Keratinocyte (primary cell): ENCODE data around the gene SPTBN4. TPM values are rescaled to one million over a fixed set of nuclear protein-coding genes. Genes with fewer than 3 reads are reported as not detected.

Experiments
- DNase-seq: peaks from one replicate; pipeline ENCODE4 v3.0.0-alpha.2; 2011; ENCODE audit warnings: low read depth, missing footprints, low spot score
- FAIRE-seq: peaks from 2 replicates; lab custom pipeline; 2011; peaks lifted over from hg19 to GRCh38; lab: Jason Lieb, UNC
- H2AFZ ChIP-seq: 2 replicates; pipeline ENCODE4 v1.6.0; 2012; ENCODE audit warnings: low read length, control low read depth, inconsistent platforms; ENCODE audit not compliant: control insufficient read depth
- H3K27ac ChIP-seq: 2 replicates; pipeline ENCODE4 v1.5.1; 2011; ENCODE audit warnings: low read length; ENCODE audit not compliant: control insufficient read depth, insufficient read depth
- H3K27me3 ChIP-seq: 3 replicates; pipeline ENCODE4 v1.6.0; 2011; ENCODE audit warnings: low read length; ENCODE audit not compliant: control insufficient read depth, insufficient read depth; ENCODE audit errors: extremely low read depth
- H3K36me3 ChIP-seq, 2 experiments: 2 replicates in 1 of 2; 3 replicates in 1 of 2; pipeline ENCODE4 v1.5.1; 2011; ENCODE audit warnings: low read length in 2 of 2, mild to moderate bottlenecking in 1 of 2; ENCODE audit not compliant: control insufficient read depth in 2 of 2, insufficient read depth in 2 of 2; ENCODE audit errors: extremely low read depth in 1 of 2
- H3K4me1 ChIP-seq: 3 replicates; pipeline ENCODE4 v1.5.1; 2011; ENCODE audit warnings: low read length; ENCODE audit not compliant: control insufficient read depth, insufficient read depth; ENCODE audit errors: extremely low read depth
- H3K4me2 ChIP-seq: 3 replicates; pipeline ENCODE4 v1.6.0; 2011; ENCODE audit warnings: low read depth, low read length; ENCODE audit not compliant: control insufficient read depth, insufficient read depth; ENCODE audit errors: extremely low read depth
- H3K4me3 ChIP-seq, 3 experiments: fragments of 200-600 bp in 1 of 3; sonication (generic) in 1 of 3; 2 replicates in 2 of 3; 3 replicates in 1 of 3; pipeline ENCODE4 v1.5.1; 2011 to 2016; ENCODE audit warnings: low read length in 3 of 3, mild to moderate bottlenecking in 3 of 3, control low read depth in 2 of 3, inconsistent platforms in 1 of 3, low read depth in 1 of 3, mixed read lengths in 1 of 3, mixed run types in 1 of 3, moderate library complexity in 1 of 3; ENCODE audit not compliant: control insufficient read depth in 2 of 3, insufficient read depth in 2 of 3; ENCODE audit errors: extremely low read depth in 1 of 3
- H3K79me2 ChIP-seq: 2 replicates; pipeline ENCODE4 v1.6.0; 2012; ENCODE audit warnings: low read length; ENCODE audit not compliant: control insufficient read depth, insufficient read depth
- H3K9ac ChIP-seq: 3 replicates; pipeline ENCODE4 v1.6.0; 2011; ENCODE audit warnings: low read length; ENCODE audit not compliant: control insufficient read depth, insufficient read depth; ENCODE audit errors: extremely low read depth
- H3K9me1 ChIP-seq: 3 replicates; pipeline ENCODE4 v1.6.0; 2011; ENCODE audit warnings: low read length; ENCODE audit not compliant: control insufficient read depth, insufficient read depth; ENCODE audit errors: extremely low read depth
- H3K9me3 ChIP-seq: 2 replicates; pipeline ENCODE4 v1.5.1; 2012; ENCODE audit warnings: low read depth, low read length; ENCODE audit not compliant: control insufficient read depth
- H4K20me1 ChIP-seq: 3 replicates; pipeline ENCODE4 v1.6.0; 2011; ENCODE audit warnings: low read length; ENCODE audit not compliant: control insufficient read depth, insufficient read depth; ENCODE audit errors: extremely low read depth
- CTCF ChIP-seq, 3 experiments: IDR thresholded peaks in 1 of 3; conservative IDR thresholded peaks in 1 of 3; optimal IDR thresholded peaks in 1 of 3; 2 replicates in 2 of 3; 3 replicates in 1 of 3; pipeline versions ENCODE3 to v1.5.1; 2011; ENCODE audit warnings: low read length in 3 of 3, mild to moderate bottlenecking in 3 of 3, moderate library complexity in 2 of 3, control low read depth in 1 of 3, inconsistent platforms in 1 of 3; ENCODE audit not compliant: insufficient read depth in 2 of 3; ENCODE audit errors: extremely low read depth in 1 of 3
- EZH2 ChIP-seq: IDR thresholded peaks from one replicate; pipeline ENCODE4 v1.6.1; 2012; ENCODE audit warnings: inconsistent platforms, mild to moderate bottlenecking, low read length, moderate library complexity
- dilution Hi-C: fragments of 300-500 bp; cut with MboI; formaldehyde crosslinking; loops from one replicate; pipeline ENCODE4 v1.7.0; 2020; ENCODE audit warnings: low sequenced_read_pairs; ENCODE audit not compliant: extremely low pct_ligation_motif_present
- polyA plus RNA-seq, 5 experiments: library from polyadenylated mRNA; depleted of rRNA in 3 of 5; stranded (reverse) in 3 of 5; stranded (forward) in 1 of 5; unstranded in 1 of 5; fragments of >200 nt; gene quantifications; 1 replicate in 1 of 5; 2 replicates in 3 of 5; 3 replicates in 1 of 5; pipeline versions ENCODE4 v1.2.1 to v1.2.3, GENCODE V29; 2011 to 2012; ENCODE audit warnings: missing spikeins in 2 of 5, low read depth in 1 of 5, low replicate concordance in 1 of 5

The SPTBN4 gene
- polyA plus RNA-seq, 1 donor (not counting 4 experiments of a cell fraction or from before 2014, with no cell fraction given): 0.17 TPM

GRCh38 chr19:40492274-40492673, 25.5 kb downstream of the SPTBN4 start:
- no peak for DNase-seq
- TF ChIP-seq EZH2: no peak
- no peak for TF ChIP-seq CTCF (optimal IDR thresholded peaks at IDR 0.05 in 1 of 3, IDR thresholded peaks at IDR 0.05 in 1 of 3, conservative IDR thresholded peaks at IDR 0.05 in 1 of 3; ENCODE audit: extremely low read depth in 1 of 3, insufficient read depth in 2 of 3, low read length in 3 of 3)
- dilution Hi-C loops: no loop called here

GRCh38 chr19:40493778-40494177, 27.0 kb downstream of the SPTBN4 start:
- no peaks in the 10 kb centered on the region for H3K9me1 ChIP-seq
- dilution Hi-C loops: no loop called here
- H3K79me2 ChIP-seq: no peaks in the 10 kb centered on the region
- FAIRE-seq (no peak), DNase-seq (no peak)
- H3K36me3 ChIP-seq: no peaks in the 10 kb centered on the region
- H3K4me2 ChIP-seq: no peak overlapping the region
- no peak overlapping the region for H3K9ac ChIP-seq
- no peaks in the 10 kb centered on the region for H3K27me3 ChIP-seq
- H3K27ac ChIP-seq: no peak overlapping the region
- no peak overlapping the region for H2AFZ ChIP-seq
- no peaks in the 10 kb centered on the region for H3K9me3 ChIP-seq
- no peaks in the 10 kb centered on the region for H3K4me1 ChIP-seq
- no peaks in the 10 kb centered on the region for H4K20me1 ChIP-seq
- no peak for TF ChIP-seq EZH2
- TF ChIP-seq CTCF (optimal IDR thresholded peaks at IDR 0.05 in 1 of 3, IDR thresholded peaks at IDR 0.05 in 1 of 3, conservative IDR thresholded peaks at IDR 0.05 in 1 of 3; ENCODE audit: extremely low read depth in 1 of 3, insufficient read depth in 2 of 3, low read length in 3 of 3): no peak
- H3K4me3 ChIP-seq: no peak overlapping the region

More at GRCh38 chr19:40492274-40492673, 25.5 kb downstream of the SPTBN4 start:
- Histone ChIP-seq H4K20me1 (no peaks in the 10 kb centered on the region), H3K27me3 (no peaks in the 10 kb centered on the region), H3K4me3 (no peak overlapping the region), H3K27ac (no peak overlapping the region), H3K4me2 (no peak overlapping the region), H3K79me2 (no peaks in the 10 kb centered on the region), H2AFZ (no peak overlapping the region), H3K9ac (no peak overlapping the region), H3K9me1 (no peaks in the 10 kb centered on the region), H3K36me3 (no peaks in the 10 kb centered on the region), H3K9me3 (no peaks in the 10 kb centered on the region), H3K4me1 (no peaks in the 10 kb centered on the region)
- no peak for FAIRE-seq
